Measurements from ENCODE around the gene FASTKD3.

DNA sequence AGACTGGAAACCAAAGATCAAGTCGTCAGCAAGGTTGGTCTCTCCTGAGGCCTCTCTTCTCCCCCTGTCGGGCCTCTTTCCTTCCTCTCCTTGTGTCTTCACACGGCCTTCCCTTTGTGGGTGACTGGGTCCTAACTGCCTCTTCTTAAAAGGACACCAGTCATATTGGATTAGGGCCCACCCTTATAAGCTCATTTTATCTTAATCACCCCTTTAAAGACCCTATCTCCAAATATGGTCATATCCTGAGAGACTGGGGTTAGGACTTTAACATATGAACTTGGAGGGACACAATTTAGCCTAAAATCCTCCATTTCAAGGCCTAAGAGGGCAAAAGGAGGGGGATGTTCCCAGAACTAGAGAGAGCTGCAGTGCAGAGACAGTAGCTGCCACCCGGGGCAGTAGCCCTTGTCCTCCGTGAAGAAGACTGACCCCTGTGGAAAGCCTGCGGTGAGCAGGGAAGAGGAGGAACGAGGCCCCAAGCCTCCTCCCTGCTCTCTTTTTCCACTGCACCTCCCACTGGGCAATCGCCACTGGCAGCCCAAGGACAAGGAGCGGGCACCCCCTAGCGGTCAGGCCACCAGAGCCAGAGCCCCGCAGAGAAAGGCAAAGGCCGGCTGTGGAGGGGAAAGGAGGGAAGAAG lies 52.8 kb downstream of the FASTKD3 start:
- no peak for TF ChIP-seq CTCF (conservative IDR thresholded peaks at IDR 0.05 in 1 of 2, IDR thresholded peaks at IDR 0.05 in 1 of 2; ENCODE audit: extremely low read depth in 1 of 2, insufficient read depth in 1 of 2, low read depth in 1 of 2, low read length in 2 of 2)
- no peak for TF ChIP-seq EZH2 (IDR thresholded peaks at IDR 0.05; ENCODE audit: borderline replicate concordance, low read length)
